ENCODE measurements around the gene PCNX1. TPM values are rescaled to one million over a fixed set of nuclear protein-coding genes. Genes with fewer than 3 reads are reported as not detected.

PCNX1 gene
- total and polyA plus RNA-seq, 2 donors (not counting 1 experiment from before 2014, with no cell fraction given), result 35.7 to 69.4 TPM

DNA sequence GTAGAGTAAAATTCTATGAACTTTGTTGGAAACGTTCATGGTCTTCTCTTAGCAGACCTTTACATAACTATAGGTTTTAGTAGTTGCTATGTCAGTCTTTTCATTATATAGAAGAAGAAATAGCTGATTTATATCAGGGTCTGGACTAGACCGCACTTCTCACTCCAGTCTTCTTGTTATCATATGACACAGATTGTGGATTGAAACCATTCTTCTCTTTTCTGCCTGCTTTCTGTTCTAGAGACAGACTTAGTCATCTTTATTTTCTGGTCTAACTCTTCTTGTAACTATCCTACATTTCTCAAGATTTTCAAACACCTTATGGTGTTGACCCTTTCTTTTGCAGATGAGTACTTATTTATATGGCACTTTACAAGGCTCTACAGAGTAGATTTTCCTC lies 55.7 kb downstream of the PCNX1 start:
- H3K9ac ChIP-seq (ENCODE audit: insufficient read depth, low read length), result no peak overlapping the region
- no peaks in the 10 kb centered on the region for H3K36me3 ChIP-seq (ENCODE audit: control insufficient read depth, insufficient read depth, low read length)
- H3K27ac ChIP-seq (ENCODE audit: insufficient read depth, low read length), result no peak overlapping the region
- no peak overlapping the region for H2AFZ ChIP-seq (ENCODE audit: low read length)
- no peak for DNase-seq (ENCODE audit: low read depth in 2 of 2)
- H3K79me2 ChIP-seq (ENCODE audit: control insufficient read depth, insufficient read depth, low read length), result peaks cover 3% of the 10 kb centered on the region
- no peaks in the 10 kb centered on the region for H4K20me1 ChIP-seq (ENCODE audit: control insufficient read depth, extremely low read depth, insufficient read depth, low read length)
- H3K27me3 ChIP-seq (ENCODE audit: control insufficient read depth, insufficient read depth, low read length), result no peaks in the 10 kb centered on the region
- H3K4me1 ChIP-seq (ENCODE audit: control insufficient read depth, extremely low read depth, insufficient read depth, low read length), result no peaks in the 10 kb centered on the region
- H3K4me2 ChIP-seq (ENCODE audit: extremely low read depth, insufficient read depth, low read length), result no peak overlapping the region
- H3K4me3 ChIP-seq (replicated peaks in 1 of 4; ENCODE audit: control extremely low read depth in 1 of 4, insufficient read depth in 1 of 4, low read depth in 3 of 4, low read length in 4 of 4), result no peak overlapping the region
- no peak for TF ChIP-seq EZH2 (IDR thresholded peaks at IDR 0.05; ENCODE audit: low read length, missing control alignments)
- TF ChIP-seq, protein P1, sequence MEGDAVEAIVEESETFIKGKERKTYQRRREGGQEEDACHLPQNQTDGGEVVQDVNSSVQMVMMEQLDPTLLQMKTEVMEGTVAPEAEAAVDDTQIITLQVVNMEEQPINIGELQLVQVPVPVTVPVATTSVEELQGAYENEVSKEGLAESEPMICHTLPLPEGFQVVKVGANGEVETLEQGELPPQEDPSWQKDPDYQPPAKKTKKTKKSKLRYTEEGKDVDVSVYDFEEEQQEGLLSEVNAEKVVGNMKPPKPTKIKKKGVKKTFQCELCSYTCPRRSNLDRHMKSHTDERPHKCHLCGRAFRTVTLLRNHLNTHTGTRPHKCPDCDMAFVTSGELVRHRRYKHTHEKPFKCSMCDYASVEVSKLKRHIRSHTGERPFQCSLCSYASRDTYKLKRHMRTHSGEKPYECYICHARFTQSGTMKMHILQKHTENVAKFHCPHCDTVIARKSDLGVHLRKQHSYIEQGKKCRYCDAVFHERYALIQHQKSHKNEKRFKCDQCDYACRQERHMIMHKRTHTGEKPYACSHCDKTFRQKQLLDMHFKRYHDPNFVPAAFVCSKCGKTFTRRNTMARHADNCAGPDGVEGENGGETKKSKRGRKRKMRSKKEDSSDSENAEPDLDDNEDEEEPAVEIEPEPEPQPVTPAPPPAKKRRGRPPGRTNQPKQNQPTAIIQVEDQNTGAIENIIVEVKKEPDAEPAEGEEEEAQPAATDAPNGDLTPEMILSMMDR (conservative IDR thresholded peaks at IDR 0.05 in 1 of 2, IDR thresholded peaks at IDR 0.05 in 1 of 2; ENCODE audit: low read depth in 1 of 2, low read length in 2 of 2), result no peak
- no peaks in the 10 kb centered on the region for H3K9me3 ChIP-seq (ENCODE audit: control insufficient read depth, insufficient read depth, low read depth, low read length)

DNA sequence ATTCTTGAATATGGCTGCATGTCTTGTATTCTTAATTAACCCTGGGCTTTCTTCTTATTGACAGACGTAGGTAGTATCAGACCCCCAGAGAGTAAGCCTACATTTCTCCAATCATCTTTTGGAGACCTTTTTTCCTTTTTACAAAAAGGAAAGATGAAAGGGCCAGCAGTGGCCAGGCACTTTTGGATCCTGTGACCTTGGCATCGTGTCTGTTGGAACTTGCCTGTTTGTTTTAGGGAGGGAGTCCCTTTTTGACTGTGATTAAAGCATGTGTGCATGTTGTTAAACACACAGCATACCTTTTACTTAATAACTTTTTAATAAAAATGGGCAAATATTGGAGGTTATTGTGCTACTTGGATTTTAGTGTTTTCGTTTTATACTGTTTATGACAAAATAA lies 57.2 kb downstream of the PCNX1 start:
- no peak for DNase-seq (ENCODE audit: low read depth in 2 of 2)
- Histone ChIP-seq H3K9me3 (ENCODE audit: control insufficient read depth, insufficient read depth, low read depth, low read length) (no peaks in the 10 kb centered on the region), H3K79me2 (ENCODE audit: control insufficient read depth, insufficient read depth, low read length) (peaks cover 3% of the 10 kb centered on the region), H3K27ac (ENCODE audit: insufficient read depth, low read length) (no peak overlapping the region), H3K36me3 (ENCODE audit: control insufficient read depth, insufficient read depth, low read length) (no peaks in the 10 kb centered on the region), H2AFZ (ENCODE audit: low read length) (no peak overlapping the region), H3K27me3 (ENCODE audit: control insufficient read depth, insufficient read depth, low read length) (no peaks in the 10 kb centered on the region), H4K20me1 (ENCODE audit: control insufficient read depth, extremely low read depth, insufficient read depth, low read length) (no peaks in the 10 kb centered on the region), H3K4me1 (ENCODE audit: control insufficient read depth, extremely low read depth, insufficient read depth, low read length) (no peaks in the 10 kb centered on the region), H3K4me2 (ENCODE audit: extremely low read depth, insufficient read depth, low read length) (no peak overlapping the region), H3K4me3 (replicated peaks in 1 of 4; ENCODE audit: control extremely low read depth in 1 of 4, insufficient read depth in 1 of 4, low read depth in 3 of 4, low read length in 4 of 4) (no peak overlapping the region), H3K9ac (ENCODE audit: insufficient read depth, low read length) (no peak overlapping the region)
- TF ChIP-seq EZH2 (IDR thresholded peaks at IDR 0.05; ENCODE audit: low read length, missing control alignments), result no peak
- TF ChIP-seq, protein P1 (conservative IDR thresholded peaks at IDR 0.05 in 1 of 2, IDR thresholded peaks at IDR 0.05 in 1 of 2; ENCODE audit: low read depth in 1 of 2, low read length in 2 of 2), result no peak

DNA sequence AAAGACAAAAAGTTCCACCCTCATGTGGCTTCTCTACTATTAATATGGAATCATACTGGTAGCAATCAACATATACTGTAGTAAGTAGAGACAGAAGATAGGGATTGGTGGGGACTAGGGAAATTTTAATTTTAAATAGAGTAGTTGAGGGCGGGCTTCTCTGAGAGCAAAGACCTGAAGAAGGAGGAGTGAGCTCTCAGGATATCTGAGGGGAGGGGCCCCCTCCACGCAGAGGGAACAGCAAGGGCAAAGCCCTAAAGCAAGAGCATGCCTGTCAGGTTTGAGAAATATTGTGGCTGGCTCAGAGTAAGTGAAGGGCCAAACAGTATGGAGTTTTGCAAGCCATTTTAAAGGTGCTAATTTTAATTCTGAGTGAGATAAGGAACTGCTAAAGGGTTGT lies 64.3 kb downstream of the PCNX1 start:
- TF ChIP-seq, protein P1 (conservative IDR thresholded peaks at IDR 0.05 in 1 of 2, IDR thresholded peaks at IDR 0.05 in 1 of 2; ENCODE audit: low read depth in 1 of 2, low read length in 2 of 2), result no peak
- TF ChIP-seq EZH2 (IDR thresholded peaks at IDR 0.05; ENCODE audit: low read length, missing control alignments), result no peak
- Histone ChIP-seq H4K20me1 (ENCODE audit: control insufficient read depth, extremely low read depth, insufficient read depth, low read length) (no peaks in the 10 kb centered on the region), H3K4me1 (ENCODE audit: control insufficient read depth, extremely low read depth, insufficient read depth, low read length) (no peaks in the 10 kb centered on the region), H3K27ac (ENCODE audit: insufficient read depth, low read length) (no peak overlapping the region), H3K79me2 (ENCODE audit: control insufficient read depth, insufficient read depth, low read length) (no peaks in the 10 kb centered on the region), H3K36me3 (ENCODE audit: control insufficient read depth, insufficient read depth, low read length) (no peaks in the 10 kb centered on the region), H2AFZ (ENCODE audit: low read length) (no peak overlapping the region), H3K4me3 (replicated peaks in 1 of 4; ENCODE audit: control extremely low read depth in 1 of 4, insufficient read depth in 1 of 4, low read depth in 3 of 4, low read length in 4 of 4) (no peak overlapping the region), H3K9ac (ENCODE audit: insufficient read depth, low read length) (no peak overlapping the region), H3K4me2 (ENCODE audit: extremely low read depth, insufficient read depth, low read length) (no peak overlapping the region), H3K9me3 (ENCODE audit: control insufficient read depth, insufficient read depth, low read depth, low read length) (no peaks in the 10 kb centered on the region), H3K27me3 (ENCODE audit: control insufficient read depth, insufficient read depth, low read length) (no peaks in the 10 kb centered on the region)
- DNase-seq (ENCODE audit: low read depth in 2 of 2), result no peak
